ENCODE data around the gene IFNA6. TPM values are rescaled to one million over a fixed set of nuclear protein-coding genes. Genes with fewer than 3 reads are reported as not detected.

The IFNA6 gene
- total RNA-seq, 2 experiments from 2014 or later, result not detected

- ChIA-PET POLR2A (interaction anchor here (0.7 to 1.0 kb wide), 3 partner anchors 11 to 269 kb away, joined by 3 to 5 read pairs (median 3); no protein-coding TSS in a partner anchor), CTCF (ENCODE audit: unreplicated experiment) (interaction anchor here (0.6 kb wide), 1 partner anchor 77 kb away, joined by 3 read pairs; no protein-coding TSS in a partner anchor)
- intact Hi-C loops (cut with micrococcal nuclease; ENCODE audit: unreplicated experiment), result loop anchor here (1.0 to 5.0 kb wide), 3 partner anchors 78 to 471 kb away; no protein-coding TSS in a partner anchor
- peak; percentile 54 for DNase-seq (ENCODE audit: low spot score)
- no TSS peak for BruUV-seq (replicated peaks)
- H3K27ac ChIP-seq (ENCODE audit: low read depth, low read length, poor library complexity, severe bottlenecking), result no peak overlapping the region
- H3K4me2 ChIP-seq (ENCODE audit: low read length), result no peak overlapping the region
- no peaks in the 10 kb centered on the region for H3K9me2 ChIP-seq (ENCODE audit: insufficient read depth, low read length)
- H3K9me3 ChIP-seq (ENCODE audit: low read length), result no peaks in the 10 kb centered on the region
- H2AFZ ChIP-seq (ENCODE audit: low read length), result no peak overlapping the region
- no peaks in the 10 kb centered on the region for H3K4me1 ChIP-seq (ENCODE audit: insufficient read depth, low read length, poor library complexity, severe bottlenecking)
- no peak overlapping the region for H3K4me3 ChIP-seq (ENCODE audit: low read depth, low read length, poor library complexity, severe bottlenecking)
- H3K79me2 ChIP-seq (ENCODE audit: insufficient read depth, low read depth, low read length), result no peaks in the 10 kb centered on the region
- H4K20me1 ChIP-seq (ENCODE audit: insufficient read depth, low read length), result no peaks in the 10 kb centered on the region
- TF ChIP-seq CTCF (conservative IDR thresholded peaks at IDR 0.05; ENCODE audit: low read length), result peak; percentile 84
- no peak for TF ChIP-seq EZH2phosphoT487 (IDR thresholded peaks at IDR 0.05; ENCODE audit: borderline replicate concordance, low read depth, low read length)
- H3K36me3 ChIP-seq (ENCODE audit: insufficient read depth, low read length), result peaks cover 16% of the 10 kb centered on the region; the same call in 1 of the 2 replicates
Measured at GRCh38 chr9:21317956-21318923, 32.4 kb downstream of the IFNA6 start.

- no peaks in the 10 kb centered on the region for H3K4me1 ChIP-seq (ENCODE audit: insufficient read depth, low read length, poor library complexity, severe bottlenecking)
- BruUV-seq (replicated peaks), result no TSS peak
- H4K20me1 ChIP-seq (ENCODE audit: insufficient read depth, low read length), result no peaks in the 10 kb centered on the region
- H3K36me3 ChIP-seq (ENCODE audit: insufficient read depth, low read length), result peaks cover 6% of the 10 kb centered on the region; the same call in 1 of the 2 replicates
- no peak for DNase-seq (ENCODE audit: low spot score)
- H3K9me3 ChIP-seq (ENCODE audit: low read length), result no peaks in the 10 kb centered on the region
- H3K4me3 ChIP-seq (ENCODE audit: low read depth, low read length, poor library complexity, severe bottlenecking), result no peak overlapping the region
- CTCF ChIA-PET (ENCODE audit: unreplicated experiment), result no interaction called here
- no peak overlapping the region for H3K27ac ChIP-seq (ENCODE audit: low read depth, low read length, poor library complexity, severe bottlenecking)
- no peaks in the 10 kb centered on the region for H3K9me2 ChIP-seq (ENCODE audit: insufficient read depth, low read length)
- H2AFZ ChIP-seq (ENCODE audit: low read length), result no peak overlapping the region
- H3K4me2 ChIP-seq (ENCODE audit: low read length), result no peak overlapping the region
- POLR2A ChIA-PET, result no interaction called here
- no peaks in the 10 kb centered on the region for H3K79me2 ChIP-seq (ENCODE audit: insufficient read depth, low read depth, low read length)
- intact Hi-C loops (cut with micrococcal nuclease; ENCODE audit: unreplicated experiment), result loop anchor here (5.0 kb wide), 1 partner anchor 135 kb away; no protein-coding TSS in a partner anchor
- peak; percentile 37; the same call in 1 of the 2 replicates for TF ChIP-seq CTCF (conservative IDR thresholded peaks at IDR 0.05; ENCODE audit: low read length)
- TF ChIP-seq EZH2phosphoT487 (IDR thresholded peaks at IDR 0.05; ENCODE audit: borderline replicate concordance, low read depth, low read length), result no peak
Measured at GRCh38 chr9:21316860-21317259, 33.8 kb downstream of the IFNA6 start.

Data from OCI-LY7 (cell line).